IMR-90 (cell line): ENCODE measurements around the gene CTTN. TPM values are rescaled to one million over a fixed set of nuclear protein-coding genes. Genes with fewer than 3 reads are reported as not detected.

Experiments used
- ATAC-seq: fragments of 200-7000 bp; cut with Tn5 transposase; 2 replicates; pipeline ENCODE4 v1.9.1; 2020; ENCODE audit warnings: low read depth, mild to moderate bottlenecking, moderate library complexity
- BruUV-seq: library from RNA; stranded (reverse); fragments of 400-500 nt; replicated peaks from 2 replicates; lab custom pipeline; 2021; lab: Mats Ljungman, UMichigan
- CTCF ChIA-PET: fragments of 300-600 bp; formaldehyde crosslinking; extraction: SDS; loops from one replicate; lab custom pipeline; 2021; ENCODE audit warnings: antibody characterized with exemption; lab: Yijun Ruan, JAX
- POLR2A ChIA-PET: fragments of 300-600 bp; sonication (Branson Sonifier 250); formaldehyde crosslinking; loops from one replicate; lab custom pipeline; 2022; ENCODE audit warnings: antibody characterized with exemption; ENCODE audit not compliant: unreplicated experiment; lab: Charles Lee
- DNase-seq: peaks from one replicate; pipeline ENCODE4 v3.0.0; 2013
- H2AFZ ChIP-seq: replicated peaks from 2 replicates; pipeline ENCODE3; 2013; ENCODE audit warnings: low read length, mild to moderate bottlenecking; ENCODE audit not compliant: poor library complexity
- H2AK5ac ChIP-seq: 2 replicates; pipeline ENCODE4 v1.6.1; 2013; ENCODE audit warnings: low read depth, low read length, inconsistent platforms
- H2AK9ac ChIP-seq: replicated peaks from 2 replicates; pipeline ENCODE3; 2013; ENCODE audit warnings: mild to moderate bottlenecking, low read depth, low read length, moderate library complexity; ENCODE audit not compliant: poor library complexity
- H2BK120ac ChIP-seq: 2 replicates; pipeline ENCODE4 v1.6.1; 2013; ENCODE audit warnings: low read depth, low read length, inconsistent platforms
- H2BK15ac ChIP-seq: 3 replicates; pipeline ENCODE4 v1.6.1; 2013; ENCODE audit warnings: low read depth, low read length, inconsistent platforms
- H2BK20ac ChIP-seq: 2 replicates; pipeline ENCODE4 v1.6.1; 2013; ENCODE audit warnings: low read depth, mild to moderate bottlenecking, inconsistent platforms, low read length, moderate library complexity
- H2BK5ac ChIP-seq: 2 replicates; pipeline ENCODE4 v1.6.1; 2013; ENCODE audit warnings: mild to moderate bottlenecking, low read depth, low read length, inconsistent platforms; ENCODE audit not compliant: poor library complexity, severe bottlenecking
- H3K14ac ChIP-seq: replicated peaks from 2 replicates; pipeline ENCODE4 v1.6.1; 2013; ENCODE audit warnings: low read depth, low read length, inconsistent platforms
- H3K18ac ChIP-seq: 2 replicates; pipeline ENCODE4 v1.6.1; 2013; ENCODE audit warnings: low read depth, low read length, control low read depth
- H3K23ac ChIP-seq: 2 replicates; pipeline ENCODE4 v1.6.1; 2013; ENCODE audit warnings: low read depth, low read length, inconsistent platforms
- H3K27ac ChIP-seq: 2 replicates; pipeline ENCODE4 v1.5.1; 2013; ENCODE audit warnings: mild to moderate bottlenecking, control low read depth, low read length; ENCODE audit not compliant: insufficient read depth
- H3K27me3 ChIP-seq: 2 replicates; pipeline ENCODE4 v1.6.1; 2013; ENCODE audit warnings: low read length; ENCODE audit not compliant: control insufficient read depth, insufficient read depth
- H3K36me3 ChIP-seq: 2 replicates; pipeline ENCODE4 v1.6.1; 2013; ENCODE audit warnings: low read length, mixed read lengths; ENCODE audit not compliant: control insufficient read depth, insufficient read depth
- H3K4ac ChIP-seq: 2 replicates; pipeline ENCODE4 v1.6.1; 2013; ENCODE audit warnings: low read depth, low read length, inconsistent platforms
- H3K4me1 ChIP-seq: 2 replicates; pipeline ENCODE4 v1.6.1; 2013; ENCODE audit warnings: low read length, mixed read lengths; ENCODE audit not compliant: control insufficient read depth, insufficient read depth
- H3K4me2 ChIP-seq: 2 replicates; pipeline ENCODE4 v1.6.1; 2013; ENCODE audit warnings: low read depth, mild to moderate bottlenecking, control low read depth, low read length, moderate library complexity
- H3K4me3 ChIP-seq: 2 replicates; pipeline ENCODE4 v1.5.1; 2013; ENCODE audit warnings: low read depth, mild to moderate bottlenecking, control low read depth, low read length, moderate library complexity; ENCODE audit not compliant: insufficient read depth
- H3K56ac ChIP-seq: 2 replicates; pipeline ENCODE4 v1.6.1; 2013; ENCODE audit warnings: low read length, inconsistent platforms; ENCODE audit not compliant: insufficient read depth; ENCODE audit errors: extremely low read depth
- H3K79me1 ChIP-seq, 2 experiments: 2 replicates each; pipeline ENCODE4 v1.6.1; 2013; ENCODE audit warnings: low read length in 2 of 2, inconsistent platforms in 1 of 2, low read depth in 1 of 2
- H3K9ac ChIP-seq: 2 replicates; pipeline ENCODE4 v1.6.1; 2013; ENCODE audit warnings: low read depth, low read length, control low read depth
- H3K9me1 ChIP-seq: 2 replicates; pipeline ENCODE4 v1.6.1; 2013; ENCODE audit warnings: low read length, inconsistent platforms; ENCODE audit not compliant: insufficient read depth
- H3K9me3 ChIP-seq: 2 replicates; pipeline ENCODE4 v1.6.1; 2013; ENCODE audit warnings: low read length; ENCODE audit not compliant: control insufficient read depth, insufficient read depth
- H4K20me1 ChIP-seq: 2 replicates; pipeline ENCODE4 v1.6.1; 2013; ENCODE audit warnings: low read length, inconsistent platforms; ENCODE audit not compliant: insufficient read depth
- H4K5ac ChIP-seq: 2 replicates; pipeline ENCODE4 v1.6.1; 2013; ENCODE audit warnings: mild to moderate bottlenecking, low read depth, low read length, control low read depth
- H4K8ac ChIP-seq, 2 experiments: 2 replicates each; pipeline ENCODE4 v1.6.1; 2013; ENCODE audit warnings: low read depth in 2 of 2, low read length in 2 of 2, control low read depth in 1 of 2, inconsistent platforms in 1 of 2
- H4K91ac ChIP-seq: 2 replicates; pipeline ENCODE4 v1.6.1; 2013; ENCODE audit warnings: low read depth, low read length, inconsistent platforms; ENCODE audit not compliant: insufficient read depth
- BHLHE40 ChIP-seq: fragments of 150-350 bp; IDR thresholded peaks from 2 replicates; pipeline ENCODE4 v1.6.1; 2016; ENCODE audit warnings: mild to moderate bottlenecking, low read depth, low read length
- CEBPB ChIP-seq: IDR thresholded peaks from 2 replicates; pipeline ENCODE4 v1.6.1; 2012; ENCODE audit warnings: low read depth, low read length, improper control_type of control experiment
- CHD1 ChIP-seq: IDR thresholded peaks from 2 replicates; pipeline ENCODE4 v1.6.1; 2012; ENCODE audit warnings: low read depth, low read length, improper control_type of control experiment
- MAFK ChIP-seq: IDR thresholded peaks from 2 replicates; pipeline ENCODE4 v1.6.1; 2012; ENCODE audit warnings: low read depth, low read length, improper control_type of control experiment
- MAZ ChIP-seq: IDR thresholded peaks from 2 replicates; pipeline ENCODE4 v1.6.1; 2012; ENCODE audit warnings: low read depth, mild to moderate bottlenecking, low read length, improper control_type of control experiment, moderate library complexity, borderline replicate concordance
- NFE2L2 ChIP-seq: fragments of 150-350 bp; IDR thresholded peaks from 2 replicates; pipeline ENCODE4 v1.6.1; 2016; ENCODE audit warnings: low read depth, mild to moderate bottlenecking, low read length
- POLR2A ChIP-seq: IDR thresholded peaks from 2 replicates; pipeline ENCODE4 v1.6.1; 2012; ENCODE audit warnings: mild to moderate bottlenecking, low read depth, low read length
- RCOR1 ChIP-seq: IDR thresholded peaks from 2 replicates; pipeline ENCODE4 v1.6.1; 2012; ENCODE audit warnings: mild to moderate bottlenecking, low read length, improper control_type of control experiment; ENCODE audit not compliant: insufficient replicate concordance
- SMC3 ChIP-seq: fragments of 150-350 bp; IDR thresholded peaks from 2 replicates; pipeline ENCODE4 v1.6.1; 2016; ENCODE audit warnings: low read depth, mild to moderate bottlenecking, antibody characterized with exemption, low read length, moderate library complexity
- USF2 ChIP-seq: fragments of 150-350 bp; IDR thresholded peaks from 2 replicates; pipeline ENCODE4 v1.6.1; 2017; ENCODE audit warnings: mild to moderate bottlenecking, antibody characterized with exemption, low read length, low read depth
- WGBS, 2 experiments: methylation state at CpG; one replicate each; pipeline versions ENCODE4 v1.1.5 to v1.1.7; 2013; ENCODE audit warnings: missing lambda C conversion rate in 2 of 2; ENCODE audit not compliant: insufficient read length in 1 of 2; ENCODE audit errors: extremely low coverage in 2 of 2; 5-methylcytosine and 5-hydroxymethylcytosine counted together
- dilution Hi-C: fragments of 300-500 bp; cut with HindIII; formaldehyde crosslinking; loops from one replicate; pipeline ENCODE4 v1.14.3; 2018; ENCODE audit warnings: low sequenced_read_pairs; ENCODE audit not compliant: unreplicated experiment
- in situ Hi-C: fragments of 300-500 bp; cut with MboI; formaldehyde crosslinking; loops from 3 replicates; pipeline ENCODE4 v1.14.3; 2019; ENCODE audit warnings: low sequenced_read_pairs, inconsistent platforms, mixed read lengths
- intact Hi-C: fragments of 100-400 bp; cut with micrococcal nuclease; formaldehyde crosslinking; loops from 2 replicates; pipeline ENCODE4 v1.10.0; 2022
- polyA plus RNA-seq, 3 experiments: library from polyadenylated mRNA; depleted of rRNA; stranded (reverse); fragments of >200 nt; gene quantifications; 2 replicates each; pipeline ENCODE4 v1.2.3, GENCODE V29; 2012; ENCODE audit warnings: low replicate concordance in 1 of 3
- total RNA-seq: library from RNA; depleted of rRNA; stranded (reverse); fragments of >200 nt; gene quantifications from 2 replicates; pipeline ENCODE4 v1.2.3, GENCODE V29; 2012

Gene CTTN
- total and polyA plus RNA-seq, 2 of the 4 experiments (the other 2 are of a cell fraction), result 287 to 296 TPM

GRCh38 chr11:70476669-70477068, 78.3 kb downstream of the CTTN start:
- no peak overlapping the region for H3K4ac ChIP-seq
- H4K8ac ChIP-seq, result no peak overlapping the region
- no peaks in the 10 kb centered on the region for H3K9me3 ChIP-seq
- dilution Hi-C loops (no loop called here), intact Hi-C loops (no loop called here), in situ Hi-C loops (no loop called here)
- no peak overlapping the region for H2BK120ac ChIP-seq
- H3K18ac ChIP-seq, result no peak overlapping the region
- no peaks in the 10 kb centered on the region; the same call in 1 of the 2 replicates for H4K20me1 ChIP-seq
- H3K27ac ChIP-seq, result no peak overlapping the region
- H3K79me1 ChIP-seq, result no peaks in the 10 kb centered on the region
- H2AFZ ChIP-seq, result no peak overlapping the region
- no peak overlapping the region for H3K14ac ChIP-seq
- no peak overlapping the region for H2BK15ac ChIP-seq
- no peak overlapping the region for H4K5ac ChIP-seq
- no peak overlapping the region for H3K23ac ChIP-seq
- no peak overlapping the region for H3K4me3 ChIP-seq
- no peak for TF ChIP-seq SMC3
- TF ChIP-seq BHLHE40, result no peak
- no peak for TF ChIP-seq NFE2L2
- TF ChIP-seq POLR2A, result no peak
- no peak for TF ChIP-seq RCOR1
- no peak for TF ChIP-seq MAFK
- no peak for TF ChIP-seq CHD1
- TF ChIP-seq MAZ, result no peak
- no peak for TF ChIP-seq USF2
- no peak for TF ChIP-seq CEBPB
- H3K27me3 ChIP-seq, result peaks cover 2% of the 10 kb centered on the region; the same call in 1 of the 2 replicates
- H2AK5ac ChIP-seq, result no peak overlapping the region
- no TSS peak for BruUV-seq
- no peak overlapping the region for H2AK9ac ChIP-seq
- no peaks in the 10 kb centered on the region; the same call in 1 of the 2 replicates for H3K9me1 ChIP-seq
- ChIA-PET CTCF (no interaction called here), POLR2A (no interaction called here)
- peaks cover 7% of the 10 kb centered on the region; the same call in 1 of the 2 replicates for H3K36me3 ChIP-seq
- no peak overlapping the region for H3K56ac ChIP-seq
- no peak overlapping the region for H2BK5ac ChIP-seq
- no peak overlapping the region for H4K91ac ChIP-seq
- no peaks in the 10 kb centered on the region for H3K4me1 ChIP-seq
- H3K9ac ChIP-seq, result no peak overlapping the region
- DNase-seq (peak; percentile 15), ATAC-seq (no peak)
- 56% methylated on average over 3 of the region's 4 CpGs; no CpG with 5 or more reads in 1 of the 2 experiments for WGBS, 2 experiments
- H2BK20ac ChIP-seq, result no peak overlapping the region
- H3K4me2 ChIP-seq, result no peak overlapping the region
